CD8-positive, alpha-beta memory T cell (primary cell): Measurements from ENCODE around the gene TXNDC2. TPM values are rescaled to one million over a fixed set of nuclear protein-coding genes. Genes with fewer than 3 reads are reported as not detected.
A peak's percentile ranks its signal among the peaks of the same experiment; 100 is the strongest.

Experiments
- CTCF ChIA-PET: fragments of 350-600 bp; sonication (Branson Sonifier 250); formaldehyde crosslinking; loops from one replicate; lab custom pipeline; 2021; ENCODE audit warnings: antibody characterized with exemption; lab: Charles Lee
- POLR2A ChIA-PET: fragments of 350-600 bp; sonication (Branson Sonifier 250); formaldehyde crosslinking; loops from one replicate; lab custom pipeline; 2021; ENCODE audit warnings: antibody characterized with exemption; lab: Charles Lee
- DNase-seq, 5 donors: peaks; one replicate each; pipeline versions ENCODE4 v3.0.0 to v3.0.0-alpha.2; 2020 to 2022; ENCODE audit warnings: mixed read lengths in 1 of 5
- H3K27ac ChIP-seq: one replicate; pipeline ENCODE4 v1.7.0; 2013; ENCODE audit warnings: low read depth, mild to moderate bottlenecking, low read length, moderate library complexity
- H3K27me3 ChIP-seq: 2 replicates; pipeline ENCODE4 v1.7.0; 2013; ENCODE audit warnings: low read length, mild to moderate bottlenecking; ENCODE audit not compliant: insufficient read depth, poor library complexity, severe bottlenecking
- H3K36me3 ChIP-seq: 2 replicates; pipeline ENCODE4 v1.7.0; 2013; ENCODE audit warnings: mild to moderate bottlenecking, low read length, moderate library complexity; ENCODE audit not compliant: insufficient read depth
- H3K4me1 ChIP-seq: 2 replicates; pipeline ENCODE4 v1.7.0; 2013; ENCODE audit warnings: mild to moderate bottlenecking, low read length, moderate library complexity; ENCODE audit not compliant: insufficient read depth
- H3K4me3 ChIP-seq: 2 replicates; pipeline ENCODE4 v1.7.0; 2013; ENCODE audit warnings: mild to moderate bottlenecking, low read length
- H3K9me3 ChIP-seq: 2 replicates; pipeline ENCODE4 v1.7.0; 2013; ENCODE audit warnings: mild to moderate bottlenecking, low read length
- H3K27ac Mint-ChIP-seq, 8 donors: one replicate each; pipeline ENCODE4 v1.8.0; 2020 to 2021; ENCODE audit warnings: mixed read lengths in 8 of 8, mild to moderate bottlenecking in 6 of 8, inconsistent platforms in 3 of 8, moderate library complexity in 3 of 8
- H3K27me3 Mint-ChIP-seq, 2 donors: one replicate each; pipeline ENCODE4 v1.8.0; 2020 to 2021; ENCODE audit warnings: mixed read lengths in 2 of 2, mild to moderate bottlenecking in 1 of 2, moderate library complexity in 1 of 2
- H3K36me3 Mint-ChIP-seq, 3 donors: one replicate each; pipeline ENCODE4 v1.8.0; 2020 to 2021; ENCODE audit warnings: mixed read lengths in 3 of 3, inconsistent platforms in 1 of 3, mild to moderate bottlenecking in 1 of 3
- H3K4me1 Mint-ChIP-seq, 3 donors: one replicate each; pipeline ENCODE4 v1.8.0; 2020 to 2021; ENCODE audit warnings: mixed read lengths in 3 of 3, inconsistent platforms in 1 of 3, mild to moderate bottlenecking in 1 of 3
- H3K4me3 Mint-ChIP-seq, 7 donors: one replicate each; pipeline ENCODE4 v1.8.0; 2020 to 2021; ENCODE audit warnings: mixed read lengths in 7 of 7, mild to moderate bottlenecking in 6 of 7, moderate library complexity in 4 of 7, inconsistent platforms in 2 of 7
- H3K9me3 Mint-ChIP-seq, 5 donors: one replicate each; pipeline ENCODE4 v1.8.0; 2020 to 2022; ENCODE audit warnings: mixed read lengths in 5 of 5, mild to moderate bottlenecking in 3 of 5, moderate library complexity in 2 of 5, inconsistent platforms in 1 of 5
- polyA plus RNA-seq: library from polyadenylated mRNA; unstranded; fragments of 300-500 nt; fragmentation: Illumina TruSeq; gene quantifications from one replicate; pipeline ENCODE4 v1.2.3, GENCODE V29; 2021
- total RNA-seq, 2 experiments: library from RNA; stranded (reverse); gene quantifications; one replicate each; pipeline ENCODE4 v1.2.3, GENCODE V29; 2021

TXNDC2 gene
- total and polyA plus RNA-seq, 3 experiments from 2014 or later = not detected

DNA sequence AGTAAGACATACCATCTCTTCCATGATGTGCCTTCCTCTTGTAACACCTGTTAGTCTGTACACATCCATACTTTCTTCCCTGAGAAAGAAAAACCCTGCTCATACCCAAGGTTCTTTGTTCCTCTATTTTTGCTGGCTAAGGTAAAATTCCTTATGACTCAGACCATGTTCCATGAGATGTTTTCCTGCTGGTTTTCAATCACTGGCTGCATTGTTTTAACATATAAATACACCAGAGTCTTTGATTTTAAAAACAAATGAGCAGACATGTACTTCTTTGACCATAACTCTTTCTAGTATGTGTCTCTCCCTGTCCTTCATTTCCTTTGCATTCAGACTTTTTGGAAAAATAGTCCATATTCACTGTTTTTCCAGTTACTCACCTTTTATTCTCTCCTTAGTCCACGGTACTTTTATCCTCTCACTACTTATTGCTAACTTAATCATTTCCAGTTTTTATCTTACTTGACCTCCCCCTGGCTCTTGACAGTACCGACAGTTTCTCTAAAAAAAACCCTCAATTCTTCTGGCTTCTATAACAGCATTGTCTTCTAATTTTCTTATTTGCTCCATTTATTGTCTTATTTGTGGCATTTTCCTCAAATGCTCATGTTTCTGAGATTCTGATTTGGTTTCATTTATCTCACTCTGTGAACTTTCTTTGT, 32.4 kb downstream of the TXNDC2 start:
- Mint-ChIP-seq H3K4me1 (peaks cover 25 to 32% (median 25%) of the 10 kb centered on the region in 3 donors), H3K9me3 (no peaks in the 10 kb centered on the region), H3K27ac (no peak overlapping the region), H3K36me3 (peaks cover 0 to 5% (median 0%) of the 10 kb centered on the region in 3 donors), H3K27me3 (peaks cover 0 to 1% of the 10 kb centered on the region in 2 donors), H3K4me3 (no peak overlapping the region)
- ChIA-PET CTCF (no interaction called here), POLR2A (no interaction called here)
- Histone ChIP-seq H3K27ac (peak overlapping the region; percentile 24), H3K4me3 (no peak overlapping the region), H3K9me3 (no peaks in the 10 kb centered on the region), H3K4me1 (peaks cover 75% of the 10 kb centered on the region), H3K27me3 (no peaks in the 10 kb centered on the region), H3K36me3 (no peaks in the 10 kb centered on the region)
- DNase-seq = no peak

DNA sequence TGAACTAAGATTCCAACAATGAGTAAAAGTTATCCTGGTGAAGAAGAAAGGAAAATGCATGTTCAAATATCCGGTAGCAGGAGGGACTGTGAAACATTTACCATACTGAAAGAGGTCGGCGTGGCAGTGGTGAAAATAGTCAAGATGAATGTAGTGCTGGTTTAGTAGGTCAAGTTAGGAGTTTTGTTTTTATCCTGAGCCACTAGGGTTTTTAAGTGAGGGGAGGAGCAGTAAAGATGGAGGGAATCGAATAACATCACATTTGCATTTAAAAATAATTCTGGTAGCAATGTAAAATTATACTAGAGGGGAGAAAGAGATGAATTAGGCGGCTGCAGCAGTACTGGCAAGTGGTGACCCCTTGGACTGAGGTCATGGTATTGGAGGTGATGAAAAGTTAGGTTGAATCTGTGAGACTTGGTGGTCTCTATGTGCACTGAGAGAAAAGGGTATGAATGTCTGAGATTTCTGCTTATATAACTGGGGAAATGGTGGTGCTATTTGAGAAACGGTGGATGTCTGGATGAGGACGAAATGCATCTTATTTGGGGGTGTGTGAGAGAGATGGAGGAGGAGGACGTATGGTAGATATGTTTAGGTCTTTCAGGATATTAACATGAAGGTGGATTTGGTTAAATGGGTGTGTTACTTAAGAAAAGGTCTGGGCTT, 33.9 kb downstream of the TXNDC2 start:
- DNase-seq = no peak
- no peak overlapping the region for H3K4me3 Mint-ChIP-seq
- no peak overlapping the region for H3K27ac Mint-ChIP-seq
- Histone ChIP-seq H3K4me3 (no peak overlapping the region), H3K9me3 (no peaks in the 10 kb centered on the region), H3K4me1 (peaks cover 88% of the 10 kb centered on the region), H3K27ac (no peak overlapping the region), H3K36me3 (no peaks in the 10 kb centered on the region), H3K27me3 (no peaks in the 10 kb centered on the region)
- POLR2A ChIA-PET = no interaction called here
- CTCF ChIA-PET = no interaction called here
- H3K36me3 Mint-ChIP-seq = peaks cover 0 to 5% (median 0%) of the 10 kb centered on the region in 3 donors
- H3K27me3 Mint-ChIP-seq = peaks cover 0 to 1% of the 10 kb centered on the region in 2 donors
- H3K4me1 Mint-ChIP-seq = peaks cover 20 to 42% (median 20%) of the 10 kb centered on the region in 3 donors
- H3K9me3 Mint-ChIP-seq = no peaks in the 10 kb centered on the region

DNA sequence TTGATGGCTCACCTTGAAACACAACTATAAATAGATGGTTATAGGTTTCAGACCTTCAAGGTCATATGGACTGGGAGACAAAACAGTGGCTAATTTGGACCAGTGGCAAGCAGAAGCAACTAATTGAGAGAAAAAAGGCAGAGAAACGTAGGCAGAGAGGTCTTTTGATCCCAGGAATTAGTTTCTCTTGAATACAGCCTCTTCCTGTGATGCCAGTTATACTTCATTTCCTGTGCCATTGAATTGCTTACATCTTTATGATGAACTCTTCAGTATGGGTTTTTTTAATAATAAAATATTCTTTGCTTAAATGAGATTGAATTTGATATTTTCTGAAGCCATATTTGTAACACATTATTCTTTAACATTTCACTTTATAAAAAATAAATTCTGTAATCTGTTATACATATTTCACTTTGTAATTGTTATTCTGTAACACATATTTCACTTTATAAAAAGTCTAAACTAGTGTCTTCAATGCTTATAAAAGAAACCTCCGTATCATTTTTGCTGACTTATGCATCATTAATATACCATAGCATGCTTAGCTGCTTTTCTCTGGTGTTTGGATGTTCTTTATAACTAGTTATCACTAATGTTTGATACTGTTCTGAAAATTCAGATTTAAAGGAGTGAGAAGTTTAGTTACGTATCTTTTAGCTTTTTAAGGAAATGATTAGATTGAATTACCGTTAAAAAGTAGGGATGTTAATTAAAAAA, 37.0 kb downstream of the TXNDC2 start:
- ChIA-PET CTCF (interaction anchor here (1.0 kb wide), 1 partner anchor 9 kb away, joined by 3 read pairs; the partner anchor contains the start of gene VAPA), POLR2A (interaction anchor here (1.1 kb wide), 1 partner anchor 8 kb away, joined by 6 read pairs; no protein-coding TSS in a partner anchor)
- no peaks in the 10 kb centered on the region for H3K36me3 ChIP-seq
- Mint-ChIP-seq H3K36me3 (no peaks in the 10 kb centered on the region), H3K9me3 (no peaks in the 10 kb centered on the region), H3K27ac (peak overlapping the region in 1 of 8 donors; percentile 44), H3K27me3 (no peaks in the 10 kb centered on the region), H3K4me1 (peaks cover 0 to 52% (median 26%) of the 10 kb centered on the region in 3 donors), H3K4me3 (peak overlapping the region in 1 of 7 donors; percentile 13)
- H3K4me3 ChIP-seq = no peak overlapping the region
- no peak overlapping the region for H3K27ac ChIP-seq
- H3K4me1 ChIP-seq = peaks cover 93% of the 10 kb centered on the region
- H3K27me3 ChIP-seq = no peaks in the 10 kb centered on the region
- no peak for DNase-seq
- no peaks in the 10 kb centered on the region for H3K9me3 ChIP-seq

DNA sequence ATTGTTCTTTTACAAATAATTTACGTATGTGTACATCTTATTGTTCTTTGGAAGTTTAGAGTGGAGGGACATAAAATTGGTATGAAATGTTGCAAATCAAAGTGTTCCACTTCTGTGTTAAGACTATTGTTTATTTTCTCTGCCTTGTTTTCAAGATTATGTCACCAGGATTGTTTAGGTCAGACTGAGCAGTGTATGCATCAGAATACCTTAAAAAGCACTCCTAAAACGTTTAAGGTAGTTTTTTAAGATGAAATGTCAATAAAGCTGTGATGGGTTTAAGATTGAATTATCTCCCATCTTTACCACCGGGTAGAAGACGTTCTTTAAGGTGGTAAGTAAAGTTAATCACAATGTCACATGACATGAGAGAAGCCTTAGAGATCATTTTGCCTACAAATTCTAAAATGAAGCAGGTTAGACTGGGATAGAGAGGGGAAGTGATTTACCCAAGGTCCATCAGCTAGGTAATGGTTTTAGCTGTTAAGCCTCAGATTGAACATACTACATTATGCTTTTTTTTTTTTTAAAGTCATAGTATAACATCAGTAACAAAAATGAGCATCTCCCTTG, 38.7 kb downstream of the TXNDC2 start:
- H3K36me3 ChIP-seq = no peaks in the 10 kb centered on the region
- peaks cover 88% of the 10 kb centered on the region for H3K4me1 ChIP-seq
- DNase-seq = no peak
- H3K9me3 ChIP-seq = no peaks in the 10 kb centered on the region
- ChIA-PET CTCF (no interaction called here), POLR2A (no interaction called here)
- Mint-ChIP-seq H3K4me3 (peak overlapping the region in 5 of 7 donors; percentile 12 to 45 (median 33)), H3K27ac (peak overlapping the region in 1 of 8 donors; percentile 25), H3K27me3 (no peaks in the 10 kb centered on the region), H3K4me1 (peaks cover 0 to 67% (median 42%) of the 10 kb centered on the region in 3 donors), H3K9me3 (no peaks in the 10 kb centered on the region), H3K36me3 (no peaks in the 10 kb centered on the region)
- H3K4me3 ChIP-seq = no peak overlapping the region
- H3K27me3 ChIP-seq = no peaks in the 10 kb centered on the region
- H3K27ac ChIP-seq = no peak overlapping the region

DNA sequence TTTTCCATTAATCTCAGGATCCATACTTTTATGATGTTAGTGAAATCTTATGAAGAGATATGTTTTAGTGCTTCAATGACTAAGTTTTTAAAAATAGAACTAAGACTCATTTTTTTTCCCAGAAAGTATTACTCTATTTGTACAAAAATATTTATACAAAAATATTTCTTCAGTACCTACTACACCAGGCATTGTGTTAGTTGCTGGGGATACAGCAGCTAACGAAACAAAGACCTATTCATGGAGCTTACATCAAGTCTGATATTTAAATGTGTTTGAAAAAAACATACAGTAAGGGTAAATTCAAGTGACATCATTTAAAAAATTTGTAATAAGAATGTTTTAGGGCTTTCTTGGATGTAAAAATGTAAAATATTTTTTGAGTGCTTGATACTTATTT, 39.6 kb downstream of the TXNDC2 start:
- Histone ChIP-seq H3K36me3 (no peaks in the 10 kb centered on the region), H3K27ac (no peak overlapping the region), H3K9me3 (no peaks in the 10 kb centered on the region), H3K4me1 (peaks cover 79% of the 10 kb centered on the region), H3K27me3 (no peaks in the 10 kb centered on the region), H3K4me3 (no peak overlapping the region)
- ChIA-PET CTCF (no interaction called here), POLR2A (no interaction called here)
- DNase-seq = no peak
- no peaks in the 10 kb centered on the region for H3K9me3 Mint-ChIP-seq
- H3K27me3 Mint-ChIP-seq = no peaks in the 10 kb centered on the region
- H3K4me1 Mint-ChIP-seq = peaks cover 3 to 72% (median 50%) of the 10 kb centered on the region in 3 donors
- no peak overlapping the region for H3K4me3 Mint-ChIP-seq
- H3K27ac Mint-ChIP-seq = peak overlapping the region in 1 of 8 donors; percentile 32
- no peaks in the 10 kb centered on the region for H3K36me3 Mint-ChIP-seq

DNA sequence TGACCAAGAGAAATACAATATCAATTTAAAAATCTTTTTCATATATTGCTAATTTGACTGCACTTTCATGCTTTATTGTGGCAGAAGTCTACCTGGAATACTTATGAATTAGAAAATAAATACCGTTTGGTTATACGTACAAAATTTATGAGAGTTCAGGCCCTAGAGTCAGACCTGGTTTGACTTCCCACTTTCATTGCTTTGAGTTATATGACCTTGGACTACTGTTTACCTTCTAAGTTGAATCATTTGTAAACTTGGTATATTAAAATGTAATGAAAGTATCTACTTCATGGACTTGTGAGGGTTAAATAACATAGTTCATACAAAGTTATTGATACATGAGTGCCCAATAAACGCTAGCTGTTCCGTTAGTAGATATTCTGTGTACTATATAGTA, 40.0 kb downstream of the TXNDC2 start:
- H3K36me3 Mint-ChIP-seq = no peaks in the 10 kb centered on the region

GRCh38 chr18:9926223-9926894, 40.6 kb downstream of the TXNDC2 start:
- peaks cover 10 to 80% (median 58%) of the 10 kb centered on the region in 3 donors for H3K4me1 Mint-ChIP-seq
- H3K9me3 Mint-ChIP-seq = no peaks in the 10 kb centered on the region
- no peaks in the 10 kb centered on the region for H3K27me3 ChIP-seq
- H3K4me3 Mint-ChIP-seq = peak overlapping the region in 3 of 7 donors; percentile 29 to 44 (median 40)
- no peak overlapping the region for H3K27ac ChIP-seq
- peak overlapping the region in 4 of 8 donors; percentile 9 to 70 (median 28) for H3K27ac Mint-ChIP-seq
- DNase-seq = no peak
- H3K27me3 Mint-ChIP-seq = no peaks in the 10 kb centered on the region
- CTCF ChIA-PET = no interaction called here
- no peaks in the 10 kb centered on the region for H3K36me3 Mint-ChIP-seq
- H3K4me3 ChIP-seq = no peak overlapping the region
- peaks cover 69% of the 10 kb centered on the region for H3K4me1 ChIP-seq
- no peaks in the 10 kb centered on the region for H3K36me3 ChIP-seq
- H3K9me3 ChIP-seq = no peaks in the 10 kb centered on the region
- POLR2A ChIA-PET = no interaction called here

More for the DNA sequence above, 40.0 kb downstream of the TXNDC2 start:
- DNase-seq = no peak
- no peaks in the 10 kb centered on the region for H3K9me3 Mint-ChIP-seq
- Histone ChIP-seq H3K9me3 (no peaks in the 10 kb centered on the region), H3K27me3 (no peaks in the 10 kb centered on the region), H3K4me3 (no peak overlapping the region), H3K4me1 (peaks cover 75% of the 10 kb centered on the region), H3K36me3 (no peaks in the 10 kb centered on the region), H3K27ac (no peak overlapping the region)
- ChIA-PET CTCF (no interaction called here), POLR2A (no interaction called here)
- peak overlapping the region in 2 of 7 donors; percentile 17 to 18 for H3K4me3 Mint-ChIP-seq
- H3K27ac Mint-ChIP-seq = no peak overlapping the region
- H3K27me3 Mint-ChIP-seq = no peaks in the 10 kb centered on the region
- peaks cover 5 to 74% (median 53%) of the 10 kb centered on the region in 3 donors for H3K4me1 Mint-ChIP-seq
